NCI-H146 treated with DMSO at 0.1 percent for 48 hours (cell line): ENCODE results near the gene FXYD2.

Source experiments
- DNase-seq: peaks from one replicate; lab custom pipeline; 2025; ENCODE audit not compliant: unreplicated experiment; lab: John Stamatoyannopoulos, UW

Gene FXYD2

GRCh38 chr11:117805045-117805444, 19.5 kb downstream of the FXYD2 start:
- no peak for DNase-seq

DNA sequence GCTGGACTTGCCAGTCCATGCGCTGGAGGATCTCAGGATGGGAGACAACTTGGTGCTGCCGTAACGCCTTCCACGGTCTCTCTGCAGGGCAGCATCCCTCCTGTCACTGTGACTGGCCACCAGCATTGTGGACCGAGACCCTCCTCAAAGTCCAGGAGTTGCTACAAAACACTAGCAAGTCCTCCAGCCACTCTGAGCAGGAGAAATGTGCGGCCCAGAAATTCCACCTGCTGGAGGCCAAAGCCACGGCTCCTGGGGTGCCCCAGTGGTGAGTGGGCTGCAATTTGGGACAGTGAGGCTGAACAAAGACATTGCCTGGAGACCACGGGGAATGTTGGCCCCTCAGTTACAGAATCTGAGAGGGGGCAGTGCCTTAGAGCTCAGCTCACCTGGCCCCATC, 20.6 kb downstream of the FXYD2 start:
- no peak for DNase-seq

GRCh38 chr11:117799634-117800033, 24.9 kb downstream of the FXYD2 start:
- DNase-seq: no peak

GRCh38 chr11:117796872-117797529, 27.5 kb downstream of the FXYD2 start, which contains the start of gene DSCAML1:
Gene DSCAML1 (minus strand): TSS chr11:117797216. CDS start chr11:117797079, 137 bp downstream.
- DNase-seq: no peak

GRCh38 chr11:117796456-117796871, 28.1 kb downstream of the FXYD2 start:
- DNase-seq: no peak

DNA sequence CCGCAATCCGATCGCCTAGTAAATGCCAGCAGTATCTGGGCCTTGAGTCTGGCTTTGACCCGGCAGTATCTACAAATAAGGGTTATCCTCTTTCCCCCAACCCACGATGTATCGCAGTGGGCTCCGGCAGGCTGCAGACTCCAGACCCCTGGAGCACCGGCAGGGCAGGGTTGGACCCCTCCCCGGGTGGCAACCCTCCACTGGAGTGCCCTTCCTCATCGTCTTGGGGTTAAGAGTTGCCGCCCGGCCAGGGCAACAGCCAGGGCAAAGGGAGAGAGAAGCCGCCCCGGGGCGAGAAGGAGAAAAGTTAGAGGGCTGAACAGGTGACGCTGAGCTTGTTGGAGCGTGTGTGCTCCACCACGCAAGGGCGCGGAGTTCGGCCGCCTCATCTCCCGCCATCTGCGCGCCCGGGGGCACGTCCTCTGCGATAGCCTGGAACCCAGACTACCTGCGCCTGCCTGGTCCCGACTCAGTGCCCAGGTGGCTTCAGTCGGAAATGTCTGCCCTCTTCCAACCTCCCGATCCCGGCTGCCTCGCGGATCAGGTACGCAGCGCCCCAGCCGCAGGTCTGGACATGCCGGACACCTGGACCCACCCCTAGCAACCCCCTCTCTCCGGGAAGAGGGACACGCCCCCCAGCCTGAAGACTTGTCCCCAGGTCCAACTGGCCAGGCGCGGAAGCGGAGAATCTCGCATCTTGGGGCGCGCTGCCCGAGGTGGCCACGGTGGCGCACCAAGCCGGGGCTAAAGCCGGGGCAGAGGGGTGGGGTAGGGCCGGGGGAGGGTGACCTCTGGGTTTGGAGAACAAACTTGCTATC, 28.7 kb downstream of the FXYD2 start:
- DNase-seq: peak; percentile 64

DNA sequence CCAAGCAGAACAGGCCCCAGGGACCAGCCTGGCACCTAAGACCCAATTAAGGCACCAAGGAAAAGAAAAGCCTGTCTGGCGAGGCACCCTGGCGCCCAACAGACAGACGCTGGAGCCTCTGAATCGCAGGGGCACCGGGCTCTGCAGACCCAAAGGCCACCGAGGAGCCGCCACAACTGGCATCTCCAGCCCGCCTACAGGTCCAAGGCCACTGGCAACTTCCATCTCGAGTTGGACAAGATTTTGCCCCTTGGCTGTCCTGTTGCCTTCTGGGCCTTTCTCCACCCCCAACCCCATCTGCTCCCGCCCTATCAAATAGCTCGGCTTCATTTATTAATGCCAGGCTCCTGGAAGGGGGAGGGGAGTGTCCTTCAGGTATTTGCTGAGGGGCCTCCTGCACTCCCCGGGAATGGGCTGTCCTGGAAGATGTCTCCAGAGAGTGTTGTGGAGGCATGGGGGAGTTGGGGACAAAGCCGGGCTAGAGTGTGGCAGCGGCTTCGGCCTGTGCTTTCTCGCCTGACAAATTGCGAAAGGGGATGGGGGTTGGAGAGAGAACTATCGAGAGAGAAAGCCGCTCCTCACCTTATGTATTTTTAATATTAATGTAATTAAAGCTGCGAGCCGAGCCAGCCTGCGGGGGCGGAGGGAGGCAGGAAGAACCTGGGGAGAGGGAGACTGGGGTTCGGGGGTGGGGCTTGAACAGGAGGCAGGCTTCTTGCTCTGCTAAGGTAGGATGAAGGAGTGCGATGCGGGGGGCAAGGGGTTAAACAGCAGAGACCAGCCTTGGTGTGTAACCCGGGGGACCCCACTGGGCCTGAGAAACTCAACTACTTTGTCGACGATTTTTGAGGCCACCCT, 29.5 kb downstream of the FXYD2 start:
- DNase-seq: no peak

DNA sequence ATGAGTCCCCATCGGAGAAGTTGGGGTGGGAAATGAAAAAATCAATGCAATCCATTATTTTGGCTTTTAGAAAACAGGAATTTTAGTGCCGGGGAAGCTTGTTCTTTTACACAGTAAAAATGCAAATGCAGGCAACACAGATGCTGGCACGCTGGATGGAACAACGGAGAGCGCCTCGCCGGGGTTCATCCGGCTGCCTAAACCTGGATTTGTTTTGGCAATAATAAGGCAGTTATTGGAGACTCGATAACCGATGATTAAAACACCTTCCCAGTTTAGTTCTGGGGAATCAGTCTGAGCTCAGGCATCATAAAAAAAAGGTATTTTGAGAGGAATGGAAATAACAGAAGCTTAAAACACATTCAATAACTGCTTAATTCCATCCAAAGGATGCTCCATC, 30.4 kb downstream of the FXYD2 start:
- no peak for DNase-seq

- no peak for DNase-seq
These were observed 31.0 kb downstream of the FXYD2 start for GRCh38 chr11:117793583-117793982.

- no peak for DNase-seq
These were observed 31.6 kb downstream of the FXYD2 start for GRCh38 chr11:117792992-117793391.

DNA sequence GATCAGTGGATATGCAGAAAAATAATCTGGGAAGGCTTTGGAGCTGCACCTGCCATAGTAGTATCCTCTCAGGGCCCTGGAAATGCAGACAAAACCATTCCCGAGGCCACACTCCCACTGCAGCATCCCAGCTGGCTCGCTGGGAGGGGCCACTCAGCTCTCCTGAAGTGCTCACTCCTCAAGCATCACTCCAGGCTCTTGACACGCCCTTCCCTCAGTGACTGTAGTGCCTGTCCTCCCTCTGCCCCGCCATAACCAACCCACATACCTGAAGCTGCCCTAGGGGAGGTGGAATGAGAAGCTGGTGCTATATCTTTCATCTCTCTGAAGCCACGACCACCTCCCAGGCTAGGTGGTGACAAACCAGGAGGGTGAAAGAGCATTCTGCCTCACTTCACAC, 32.3 kb downstream of the FXYD2 start:
- DNase-seq: no peak

- no peak for DNase-seq
These were observed 34.3 kb downstream of the FXYD2 start for GRCh38 chr11:117790279-117790678.

GRCh38 chr11:117789241-117789640, 35.3 kb downstream of the FXYD2 start:
- no peak for DNase-seq

DNA sequence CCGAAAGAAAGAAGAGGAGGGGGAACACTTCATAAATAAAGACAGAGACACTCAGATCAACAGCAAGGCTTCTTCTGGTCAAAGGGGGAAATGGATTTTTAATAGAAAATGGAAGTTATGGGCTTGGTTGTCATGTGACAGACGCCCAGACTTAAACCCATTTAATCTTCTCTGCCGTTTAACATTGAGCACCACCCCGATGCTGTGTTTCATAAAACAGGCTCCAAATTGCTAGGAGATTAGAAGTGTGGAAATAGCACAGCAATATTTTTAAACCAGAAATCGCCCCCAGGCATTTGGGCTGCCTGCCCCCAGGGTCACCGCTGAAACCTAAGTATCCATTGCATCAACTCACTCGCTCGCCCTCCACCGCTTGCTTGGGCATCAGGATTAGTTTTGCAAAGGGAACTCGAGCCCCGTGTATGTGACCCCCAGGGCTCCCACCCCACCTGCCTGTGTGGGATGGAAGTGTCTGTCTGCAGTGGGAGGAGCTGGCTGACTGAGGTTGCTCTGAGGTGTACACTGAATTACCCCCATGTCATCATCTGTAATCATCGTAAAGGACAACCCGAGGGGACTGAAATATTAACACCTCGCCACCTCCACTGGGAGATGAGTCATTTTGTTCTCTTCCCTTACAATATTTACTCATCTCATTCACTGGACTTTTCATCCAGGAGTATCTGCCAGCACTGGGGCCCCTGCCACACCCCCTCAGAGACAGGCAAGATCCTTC, 38.2 kb downstream of the FXYD2 start:
- DNase-seq: peak; percentile 44

- DNase-seq: no peak
These were observed 42.4 kb downstream of the FXYD2 start for GRCh38 chr11:117782101-117782500.

- DNase-seq: no peak
These were observed 42.9 kb downstream of the FXYD2 start for GRCh38 chr11:117781627-117782026.

- DNase-seq: no peak
These were observed 44.1 kb downstream of the FXYD2 start for GRCh38 chr11:117780456-117780855.

GRCh38 chr11:117774553-117774952, 50.0 kb downstream of the FXYD2 start:
- no peak for DNase-seq

DNA sequence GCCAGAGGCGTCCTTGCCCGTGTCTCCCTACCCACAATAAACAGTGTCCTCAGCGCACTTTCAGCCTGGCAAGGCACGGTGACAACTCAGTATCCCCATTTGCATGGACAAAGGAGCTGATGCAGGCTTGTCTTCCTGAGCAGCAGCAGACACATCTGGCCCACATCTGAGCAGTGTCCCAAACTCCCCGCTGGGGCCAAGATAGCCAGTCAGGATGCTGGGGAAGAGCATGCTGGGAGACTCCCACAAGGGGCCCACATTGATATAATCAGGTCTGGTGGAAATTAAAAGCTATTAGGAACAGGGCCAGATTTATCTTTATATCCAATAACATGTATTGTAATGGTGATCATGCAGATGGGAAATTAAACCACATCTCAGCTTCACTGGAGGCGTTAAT, 52.2 kb downstream of the FXYD2 start:
- DNase-seq: no peak

- no peak for DNase-seq
These were observed 52.7 kb downstream of the FXYD2 start for GRCh38 chr11:117771841-117772240.

DNA sequence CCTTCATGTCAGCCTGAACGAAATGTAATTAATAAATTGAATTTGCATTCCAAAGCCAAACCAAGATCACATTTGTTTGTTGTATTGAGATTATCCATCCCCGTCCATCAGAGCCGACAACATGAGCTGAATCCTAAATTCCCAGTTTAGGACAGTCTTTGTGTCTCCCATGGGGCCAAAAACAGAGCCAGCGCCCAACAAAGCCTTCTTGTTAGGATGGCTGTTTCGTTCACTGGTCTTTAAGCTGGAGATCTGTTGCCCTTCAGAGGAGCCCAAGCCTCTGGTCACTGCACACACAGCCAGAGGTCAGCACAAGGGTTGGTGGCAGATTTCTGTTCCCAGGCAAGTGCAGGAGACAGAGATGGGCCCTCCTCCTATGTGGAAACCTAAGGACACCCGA, 53.3 kb downstream of the FXYD2 start:
- DNase-seq: no peak
